ENCODE results near the gene LSR. TPM values are rescaled to one million over a fixed set of nuclear protein-coding genes. Genes with fewer than 3 reads are reported as not detected.

Gene LSR
- total RNA-seq, 1 donor from 2014 or later, result 54.7 TPM

DNA sequence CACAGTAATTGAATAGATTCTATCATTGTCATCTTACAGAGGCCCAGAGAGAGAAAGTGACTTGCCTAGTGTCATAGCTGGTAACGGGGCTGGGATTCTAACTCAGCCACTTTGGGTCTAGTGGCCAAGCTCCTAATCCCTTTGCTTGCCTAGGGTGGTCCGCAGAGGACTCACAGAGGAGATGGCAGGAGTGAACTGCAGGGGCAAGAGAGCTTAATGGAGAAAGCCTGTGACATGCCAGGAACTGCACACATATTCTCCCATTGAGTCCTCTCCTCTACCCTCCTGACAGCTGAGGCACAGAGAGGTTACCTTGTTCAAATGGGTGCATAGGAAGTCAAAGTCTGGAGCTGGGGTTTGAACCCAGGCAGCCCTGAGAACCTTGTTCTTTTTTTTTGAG is 2.7 kb downstream of the LSR start:
- H3K27me3 Mint-ChIP-seq (ENCODE audit: low read depth), result peaks cover 47% of the 10 kb centered on the region
- no peak overlapping the region for H3K4me3 Mint-ChIP-seq
- peaks cover 3% of the 10 kb centered on the region for H3K9me3 Mint-ChIP-seq
- H3K36me3 Mint-ChIP-seq, result peaks cover 18% of the 10 kb centered on the region
- H3K27ac Mint-ChIP-seq, result no peak overlapping the region
- TF ChIP-seq, protein P1, sequence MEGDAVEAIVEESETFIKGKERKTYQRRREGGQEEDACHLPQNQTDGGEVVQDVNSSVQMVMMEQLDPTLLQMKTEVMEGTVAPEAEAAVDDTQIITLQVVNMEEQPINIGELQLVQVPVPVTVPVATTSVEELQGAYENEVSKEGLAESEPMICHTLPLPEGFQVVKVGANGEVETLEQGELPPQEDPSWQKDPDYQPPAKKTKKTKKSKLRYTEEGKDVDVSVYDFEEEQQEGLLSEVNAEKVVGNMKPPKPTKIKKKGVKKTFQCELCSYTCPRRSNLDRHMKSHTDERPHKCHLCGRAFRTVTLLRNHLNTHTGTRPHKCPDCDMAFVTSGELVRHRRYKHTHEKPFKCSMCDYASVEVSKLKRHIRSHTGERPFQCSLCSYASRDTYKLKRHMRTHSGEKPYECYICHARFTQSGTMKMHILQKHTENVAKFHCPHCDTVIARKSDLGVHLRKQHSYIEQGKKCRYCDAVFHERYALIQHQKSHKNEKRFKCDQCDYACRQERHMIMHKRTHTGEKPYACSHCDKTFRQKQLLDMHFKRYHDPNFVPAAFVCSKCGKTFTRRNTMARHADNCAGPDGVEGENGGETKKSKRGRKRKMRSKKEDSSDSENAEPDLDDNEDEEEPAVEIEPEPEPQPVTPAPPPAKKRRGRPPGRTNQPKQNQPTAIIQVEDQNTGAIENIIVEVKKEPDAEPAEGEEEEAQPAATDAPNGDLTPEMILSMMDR (IDR thresholded peaks at IDR 0.05; ENCODE audit: unreplicated experiment), result no peak
- peak in 1 of 2 experiments; percentile 17 for DNase-seq (ENCODE audit: low spot score in 2 of 2, unreplicated experiment in 2 of 2)
- peaks cover 26% of the 10 kb centered on the region for H3K4me1 Mint-ChIP-seq

DNA sequence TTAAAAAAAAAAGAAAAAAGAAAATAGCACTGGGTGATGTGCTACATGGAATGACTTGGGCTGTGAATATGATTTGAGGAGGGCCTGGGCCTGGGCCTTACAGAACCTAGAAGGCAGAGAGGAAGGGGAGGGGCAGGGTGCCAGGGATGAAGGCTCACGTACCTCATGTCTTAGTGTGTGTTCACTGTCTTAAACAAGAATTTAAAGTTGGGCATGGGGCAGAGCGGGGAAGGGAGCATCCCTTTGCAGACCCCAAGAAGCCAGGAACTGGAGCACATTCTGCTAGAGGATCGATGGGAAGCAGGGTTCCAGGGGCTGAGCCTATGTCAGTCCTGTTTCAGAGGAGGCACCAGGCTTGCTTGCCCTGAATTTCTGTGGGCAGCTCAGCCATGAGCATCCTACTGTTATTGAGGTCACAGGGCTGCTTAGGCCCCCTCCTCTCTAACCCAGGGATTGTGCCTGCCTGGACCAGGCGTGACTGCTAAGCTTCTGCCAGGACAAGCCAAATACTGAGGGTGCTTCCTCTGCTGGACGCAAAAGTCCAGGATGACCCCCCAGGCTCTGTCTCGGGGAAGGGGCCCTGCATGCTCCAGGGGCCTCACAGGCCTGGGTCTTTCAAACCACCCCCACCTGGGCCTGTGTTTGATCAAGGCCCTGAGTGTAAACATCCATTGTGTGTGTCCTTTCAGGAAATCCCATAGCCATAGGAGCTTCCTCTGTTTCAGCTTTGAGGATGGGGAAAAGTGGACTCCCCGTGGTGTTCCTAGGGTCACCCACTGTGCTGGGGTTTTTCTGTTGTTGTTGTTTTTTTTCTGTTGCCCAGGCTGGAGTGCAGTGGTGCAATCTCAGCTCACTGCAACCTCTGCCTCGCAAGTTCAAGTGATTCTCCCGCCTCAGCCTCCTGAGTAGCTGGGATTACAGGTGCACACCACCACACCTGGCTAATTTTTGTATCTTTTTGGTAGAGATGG is 4.8 kb downstream of the LSR start:
- H3K27me3 Mint-ChIP-seq (ENCODE audit: low read depth), result peaks cover 28% of the 10 kb centered on the region
- no peak overlapping the region for H3K4me3 Mint-ChIP-seq
- H3K36me3 Mint-ChIP-seq, result peaks cover 18% of the 10 kb centered on the region
- peaks cover 31% of the 10 kb centered on the region for H3K4me1 Mint-ChIP-seq
- TF ChIP-seq, protein P1 (IDR thresholded peaks at IDR 0.05; ENCODE audit: unreplicated experiment), result no peak
- no peak overlapping the region for H3K27ac Mint-ChIP-seq
- H3K9me3 Mint-ChIP-seq, result no peaks in the 10 kb centered on the region
- DNase-seq (ENCODE audit: low spot score in 2 of 2, unreplicated experiment in 2 of 2), result peak in 1 of 2 experiments; percentile 36

DNA sequence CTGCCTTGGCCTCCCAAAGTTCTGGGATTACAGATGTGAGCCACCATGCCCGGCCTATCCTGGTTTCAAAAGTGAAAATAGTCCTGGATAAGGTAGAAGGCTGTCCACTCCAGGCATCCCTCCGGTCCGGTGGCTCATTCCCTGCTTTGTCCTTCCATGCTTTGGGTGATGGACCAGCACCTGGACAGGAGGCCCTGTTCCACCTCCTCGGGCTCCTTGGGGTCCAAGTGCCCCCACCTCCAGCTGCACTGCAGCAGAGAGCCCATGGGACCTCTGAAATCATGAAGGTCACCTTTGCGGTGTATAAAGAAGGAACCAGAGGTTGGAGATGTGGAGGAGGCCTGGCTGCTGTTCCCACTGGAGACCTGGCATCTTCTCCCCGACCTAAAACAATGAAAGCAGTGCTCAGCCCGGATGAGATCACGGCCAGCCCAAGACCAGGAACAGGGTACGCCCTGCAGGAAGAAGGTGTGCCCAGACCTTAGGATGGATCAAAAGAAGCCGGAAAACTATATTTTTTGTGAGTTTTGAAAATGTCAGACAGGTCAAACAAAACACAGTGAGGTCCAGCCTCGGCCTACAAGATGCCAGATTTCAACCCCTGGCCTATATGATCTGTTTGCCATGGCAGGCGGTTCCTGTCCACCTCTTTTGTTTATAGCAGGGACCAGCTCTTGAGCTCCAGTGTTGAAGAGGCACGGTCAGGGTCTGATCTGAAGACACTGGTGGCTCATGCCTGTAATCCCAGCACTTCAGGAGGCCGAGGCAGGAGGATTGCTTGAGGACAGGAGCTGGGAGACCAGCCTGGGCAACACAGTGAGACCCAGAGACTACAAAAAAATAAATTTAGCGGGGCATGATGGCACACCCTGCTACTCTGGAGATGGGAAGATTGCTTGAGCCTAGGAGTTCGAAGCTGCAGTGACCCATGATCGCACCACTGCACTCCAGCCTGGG is 5.8 kb downstream of the LSR start:
- peaks cover 23% of the 10 kb centered on the region for H3K4me1 Mint-ChIP-seq
- H3K9me3 Mint-ChIP-seq, result no peaks in the 10 kb centered on the region
- peak in 1 of 2 experiments; percentile 29 for DNase-seq (ENCODE audit: low spot score in 2 of 2, unreplicated experiment in 2 of 2)
- H3K4me3 Mint-ChIP-seq, result no peak overlapping the region
- peaks cover 18% of the 10 kb centered on the region for H3K27me3 Mint-ChIP-seq (ENCODE audit: low read depth)
- no peak overlapping the region for H3K27ac Mint-ChIP-seq
- TF ChIP-seq, protein P1 (IDR thresholded peaks at IDR 0.05; ENCODE audit: unreplicated experiment), result no peak
- peaks cover 18% of the 10 kb centered on the region for H3K36me3 Mint-ChIP-seq

DNA sequence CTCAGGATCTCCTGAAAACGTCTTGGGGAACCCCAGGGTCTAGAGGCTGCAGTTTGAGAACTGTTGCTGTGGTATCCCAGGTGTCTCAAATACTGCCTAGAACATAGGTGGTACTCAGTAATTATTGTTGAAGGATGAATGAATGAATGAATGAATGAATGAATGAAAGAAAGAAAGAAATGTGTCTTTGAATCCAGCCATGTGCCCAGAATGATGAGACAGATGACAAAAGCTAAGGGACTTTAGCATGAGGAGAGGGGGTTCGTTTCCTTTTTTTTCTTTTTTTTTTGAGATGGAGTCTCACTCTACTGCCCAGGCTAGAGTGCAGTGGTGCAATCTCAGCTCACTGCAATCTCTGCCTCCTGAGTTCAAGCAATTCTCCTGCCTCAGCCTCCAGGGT is 7.8 kb downstream of the LSR start:
- no peaks in the 10 kb centered on the region for H3K27me3 Mint-ChIP-seq (ENCODE audit: low read depth)
- TF ChIP-seq, protein P1 (IDR thresholded peaks at IDR 0.05; ENCODE audit: unreplicated experiment), result no peak
- peaks cover 22% of the 10 kb centered on the region for H3K36me3 Mint-ChIP-seq
- H3K4me1 Mint-ChIP-seq, result peaks cover 12% of the 10 kb centered on the region
- no peak overlapping the region for H3K4me3 Mint-ChIP-seq
- H3K27ac Mint-ChIP-seq, result no peak overlapping the region
- H3K9me3 Mint-ChIP-seq, result no peaks in the 10 kb centered on the region
- DNase-seq (ENCODE audit: low spot score in 2 of 2, unreplicated experiment in 2 of 2), result no peak

DNA sequence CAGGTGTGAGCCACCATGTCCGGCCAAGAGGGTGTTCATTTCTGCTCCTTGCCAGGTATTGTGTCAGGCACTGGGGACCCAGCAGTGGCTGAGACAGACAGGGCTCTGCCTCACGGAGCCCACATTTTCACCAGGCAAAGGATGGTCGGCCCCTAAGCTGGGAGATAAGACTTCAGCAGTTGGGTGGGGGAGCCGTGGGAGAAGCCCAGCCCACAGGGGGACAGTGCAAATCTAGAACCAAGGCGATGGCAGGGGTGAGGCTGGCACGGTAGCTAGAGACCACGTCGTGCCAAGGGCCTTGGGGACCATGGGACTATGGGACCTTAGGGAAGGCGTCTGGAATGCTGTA is 8.3 kb downstream of the LSR start:
- peaks cover 21% of the 10 kb centered on the region for H3K36me3 Mint-ChIP-seq

More for the DNA sequence above, 8.3 kb downstream of the LSR start:
- Mint-ChIP-seq H3K27ac (peak overlapping the region; percentile 64), H3K9me3 (no peaks in the 10 kb centered on the region), H3K4me1 (peaks cover 12% of the 10 kb centered on the region), H3K27me3 (ENCODE audit: low read depth) (no peaks in the 10 kb centered on the region), H3K4me3 (no peak overlapping the region)
- DNase-seq (ENCODE audit: low spot score in 2 of 2, unreplicated experiment in 2 of 2), result peak in 1 of 2 experiments; percentile 34
- TF ChIP-seq, protein P1 (IDR thresholded peaks at IDR 0.05; ENCODE audit: unreplicated experiment), result no peak
